Measurements from ENCODE around the gene TMEM145.

The TMEM145 gene

DNA sequence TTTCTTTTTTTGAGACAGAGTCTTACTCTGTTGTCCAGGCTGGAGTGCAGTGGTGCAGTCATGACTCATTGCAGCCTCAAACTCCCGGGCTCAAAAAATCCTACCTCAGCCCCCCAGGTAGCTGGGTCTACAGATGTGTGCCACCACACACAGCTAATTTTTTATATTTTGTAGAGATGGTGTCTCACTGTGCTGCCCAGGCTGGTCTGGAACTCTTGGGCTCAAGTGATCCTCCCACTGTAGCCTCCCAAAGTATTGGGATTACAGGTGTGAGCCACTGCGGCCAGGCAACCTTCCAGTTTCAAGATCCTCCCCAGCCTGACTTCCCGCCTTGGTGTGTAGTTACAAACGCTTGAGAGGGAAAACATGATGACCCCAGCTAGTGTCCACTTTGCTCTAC, 54.8 kb downstream of the TMEM145 start:
- Histone ChIP-seq H3K4me1 (ENCODE audit: insufficient read depth, low read length, poor library complexity, severe bottlenecking) (peaks cover 9% of the 10 kb centered on the region), H3K4me3 (ENCODE audit: low read length, poor library complexity, severe bottlenecking) (no peak overlapping the region), H3K79me2 (ENCODE audit: insufficient read depth, low read length) (no peaks in the 10 kb centered on the region), H3K27me3 (ENCODE audit: insufficient read depth, low read length, poor library complexity, severe bottlenecking) (no peaks in the 10 kb centered on the region), H3K9ac (ENCODE audit: low read depth, low read length, poor library complexity, severe bottlenecking) (no peak overlapping the region), H3K36me3 (ENCODE audit: insufficient read depth, low read length) (no peaks in the 10 kb centered on the region), H4K20me1 (ENCODE audit: insufficient read depth, low read length, poor library complexity, severe bottlenecking) (no peaks in the 10 kb centered on the region), H2AFZ (ENCODE audit: low read length) (no peak overlapping the region), H3F3A (ENCODE audit: low read depth) (no peaks in the 10 kb centered on the region), H3K4me2 (ENCODE audit: low read depth, low read length, poor library complexity, severe bottlenecking) (no peak overlapping the region), H3K9me2 (replicated peaks; ENCODE audit: low read depth, low read length) (no peaks in the 10 kb centered on the region), H3K9me3 (ENCODE audit: insufficient read depth, low read depth, low read length) (no peaks in the 10 kb centered on the region; the same call in 1 of the 2 replicates)
- TF ChIP-seq, protein P1, sequence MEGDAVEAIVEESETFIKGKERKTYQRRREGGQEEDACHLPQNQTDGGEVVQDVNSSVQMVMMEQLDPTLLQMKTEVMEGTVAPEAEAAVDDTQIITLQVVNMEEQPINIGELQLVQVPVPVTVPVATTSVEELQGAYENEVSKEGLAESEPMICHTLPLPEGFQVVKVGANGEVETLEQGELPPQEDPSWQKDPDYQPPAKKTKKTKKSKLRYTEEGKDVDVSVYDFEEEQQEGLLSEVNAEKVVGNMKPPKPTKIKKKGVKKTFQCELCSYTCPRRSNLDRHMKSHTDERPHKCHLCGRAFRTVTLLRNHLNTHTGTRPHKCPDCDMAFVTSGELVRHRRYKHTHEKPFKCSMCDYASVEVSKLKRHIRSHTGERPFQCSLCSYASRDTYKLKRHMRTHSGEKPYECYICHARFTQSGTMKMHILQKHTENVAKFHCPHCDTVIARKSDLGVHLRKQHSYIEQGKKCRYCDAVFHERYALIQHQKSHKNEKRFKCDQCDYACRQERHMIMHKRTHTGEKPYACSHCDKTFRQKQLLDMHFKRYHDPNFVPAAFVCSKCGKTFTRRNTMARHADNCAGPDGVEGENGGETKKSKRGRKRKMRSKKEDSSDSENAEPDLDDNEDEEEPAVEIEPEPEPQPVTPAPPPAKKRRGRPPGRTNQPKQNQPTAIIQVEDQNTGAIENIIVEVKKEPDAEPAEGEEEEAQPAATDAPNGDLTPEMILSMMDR (conservative IDR thresholded peaks at IDR 0.05; ENCODE audit: low read length), result no peak
- no peak for TF ChIP-seq EZH2phosphoT487 (IDR thresholded peaks at IDR 0.05; ENCODE audit: borderline replicate concordance)

DNA sequence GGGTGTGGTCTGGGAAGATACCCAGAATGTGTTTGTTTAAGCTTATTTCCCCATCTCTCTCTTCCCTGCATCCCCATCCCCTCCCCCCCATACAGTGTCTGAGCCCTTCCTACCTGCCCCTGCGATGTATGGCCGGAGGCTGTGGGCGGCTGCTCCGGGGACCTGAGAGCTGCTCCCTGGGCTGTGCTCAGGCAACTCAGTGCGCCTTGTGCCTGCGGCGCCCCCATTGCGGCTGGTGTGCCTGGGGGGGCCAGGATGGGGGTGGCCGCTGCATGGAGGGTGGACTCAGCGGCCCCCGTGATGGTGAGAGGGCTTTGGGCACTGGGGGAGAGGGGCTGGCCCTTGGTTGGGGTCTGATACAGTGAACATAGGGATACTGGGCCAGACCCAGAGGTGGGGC, 55.3 kb downstream of the TMEM145 start:
- no peaks in the 10 kb centered on the region for H3F3A ChIP-seq (ENCODE audit: low read depth)
- no peaks in the 10 kb centered on the region for H3K79me2 ChIP-seq (ENCODE audit: insufficient read depth, low read length)
- no peak overlapping the region for H3K9ac ChIP-seq (ENCODE audit: low read depth, low read length, poor library complexity, severe bottlenecking)
- no peak overlapping the region for H3K4me3 ChIP-seq (ENCODE audit: low read length, poor library complexity, severe bottlenecking)
- TF ChIP-seq EZH2phosphoT487 (IDR thresholded peaks at IDR 0.05; ENCODE audit: borderline replicate concordance), result no peak
- TF ChIP-seq, protein P1 (conservative IDR thresholded peaks at IDR 0.05; ENCODE audit: low read length), result no peak
- H2AFZ ChIP-seq (ENCODE audit: low read length), result no peak overlapping the region
- peaks cover 9% of the 10 kb centered on the region for H3K4me1 ChIP-seq (ENCODE audit: insufficient read depth, low read length, poor library complexity, severe bottlenecking)
- H3K4me2 ChIP-seq (ENCODE audit: low read depth, low read length, poor library complexity, severe bottlenecking), result no peak overlapping the region
- H4K20me1 ChIP-seq (ENCODE audit: insufficient read depth, low read length, poor library complexity, severe bottlenecking), result no peaks in the 10 kb centered on the region
- no peaks in the 10 kb centered on the region for H3K27me3 ChIP-seq (ENCODE audit: insufficient read depth, low read length, poor library complexity, severe bottlenecking)
- no peaks in the 10 kb centered on the region for H3K9me2 ChIP-seq (replicated peaks; ENCODE audit: low read depth, low read length)
- H3K9me3 ChIP-seq (ENCODE audit: insufficient read depth, low read depth, low read length), result no peaks in the 10 kb centered on the region; the same call in 1 of the 2 replicates
- no peaks in the 10 kb centered on the region for H3K36me3 ChIP-seq (ENCODE audit: insufficient read depth, low read length)

DNA sequence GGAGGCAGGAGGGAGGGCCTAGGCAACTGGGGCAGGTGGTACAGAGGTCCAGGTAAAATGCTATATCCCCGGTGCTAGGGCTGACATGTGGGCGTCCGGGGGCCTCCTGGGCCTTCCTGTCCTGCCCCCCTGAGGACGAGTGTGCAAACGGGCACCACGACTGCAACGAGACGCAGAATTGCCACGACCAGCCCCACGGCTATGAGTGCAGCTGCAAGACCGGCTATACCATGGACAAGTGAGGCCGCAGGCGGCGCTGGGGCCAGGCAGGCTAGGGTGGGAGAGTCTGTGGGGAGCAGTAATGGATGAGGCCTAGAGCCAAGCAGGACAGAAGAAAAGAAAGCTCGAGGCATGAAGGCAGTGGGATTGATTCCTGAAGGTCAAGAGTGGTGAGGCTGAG, 55.7 kb downstream of the TMEM145 start:
- no peaks in the 10 kb centered on the region for H3F3A ChIP-seq (ENCODE audit: low read depth)
- H3K4me2 ChIP-seq (ENCODE audit: low read depth, low read length, poor library complexity, severe bottlenecking), result no peak overlapping the region
- TF ChIP-seq, protein P1 (conservative IDR thresholded peaks at IDR 0.05; ENCODE audit: low read length), result no peak
- no peak for TF ChIP-seq EZH2phosphoT487 (IDR thresholded peaks at IDR 0.05; ENCODE audit: borderline replicate concordance)
- no peak overlapping the region for H3K4me3 ChIP-seq (ENCODE audit: low read length, poor library complexity, severe bottlenecking)
- H3K27me3 ChIP-seq (ENCODE audit: insufficient read depth, low read length, poor library complexity, severe bottlenecking), result no peaks in the 10 kb centered on the region
- H3K9me3 ChIP-seq (ENCODE audit: insufficient read depth, low read depth, low read length), result no peaks in the 10 kb centered on the region; the same call in 1 of the 2 replicates
- H4K20me1 ChIP-seq (ENCODE audit: insufficient read depth, low read length, poor library complexity, severe bottlenecking), result no peaks in the 10 kb centered on the region
- H3K9ac ChIP-seq (ENCODE audit: low read depth, low read length, poor library complexity, severe bottlenecking), result no peak overlapping the region
- H3K4me1 ChIP-seq (ENCODE audit: insufficient read depth, low read length, poor library complexity, severe bottlenecking), result peaks cover 9% of the 10 kb centered on the region
- no peak overlapping the region for H2AFZ ChIP-seq (ENCODE audit: low read length)
- no peaks in the 10 kb centered on the region for H3K36me3 ChIP-seq (ENCODE audit: insufficient read depth, low read length)
- no peaks in the 10 kb centered on the region for H3K79me2 ChIP-seq (ENCODE audit: insufficient read depth, low read length)
- H3K9me2 ChIP-seq (replicated peaks; ENCODE audit: low read depth, low read length), result no peaks in the 10 kb centered on the region

Data from Loucy (cell line).